HUDEP-2 (cell line): ENCODE measurements around the gene KIF22.
"Not testable (repeated sequence)": the region's sequence is repeated elsewhere in the genome, so short reads cannot be mapped to it uniquely, and the experiment has no call there.

ENCODE experiments used
- DNase-seq, 76 experiments: peaks; one replicate each; lab custom pipeline; 2025; ENCODE audit not compliant: unreplicated experiment in 76 of 76; lab: John Stamatoyannopoulos, UW

Gene KIF22

GRCh38 chr16:29790183-29790948, at the start of gene KIF22:
Gene KIF22, plus strand, starts transcription at chr16:29790751. Its CDS starts 9 bp downstream, at chr16:29790760.
- peak; percentile 69 to 99 (median 98) for DNase-seq

DNA sequence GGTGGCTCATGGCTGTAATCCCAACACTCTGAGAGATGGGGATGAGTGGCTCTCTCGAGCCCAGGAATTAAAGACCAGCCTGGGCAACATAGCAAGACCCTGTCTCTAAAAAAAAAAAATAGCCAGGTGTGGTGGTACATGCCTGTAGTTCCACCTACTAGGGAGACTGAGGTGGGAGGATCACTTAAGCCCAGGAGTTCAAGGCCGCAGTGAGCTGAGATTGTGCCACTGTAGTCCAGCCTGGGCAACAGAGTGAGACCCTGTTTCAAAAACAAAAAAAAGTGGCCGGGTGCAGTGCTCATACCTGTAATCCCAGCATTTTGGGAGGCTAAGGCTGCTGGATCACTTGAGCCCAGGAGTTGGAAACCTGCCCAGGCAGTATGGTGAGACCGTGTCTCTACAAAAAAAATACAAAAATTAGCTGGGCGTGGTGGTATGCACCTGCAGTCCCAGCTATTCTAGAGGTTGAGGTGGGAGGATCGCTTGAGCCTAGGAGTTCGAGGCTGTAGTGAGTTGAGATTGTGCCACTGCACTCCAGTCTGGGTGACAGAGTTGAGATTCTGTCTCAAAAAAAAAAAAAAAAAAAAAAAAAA, 47.8 kb upstream of the KIF22 start:
- DNase-seq: no peak

- DNase-seq: no peak
Observed at GRCh38 chr16:29743475-29743826, 47.1 kb upstream of the KIF22 start.

- no peak for DNase-seq
Observed at GRCh38 chr16:29743827-29744531, 46.6 kb upstream of the KIF22 start.

GRCh38 chr16:29744541-29745101, 45.9 kb upstream of the KIF22 start:
- no peak for DNase-seq

DNA sequence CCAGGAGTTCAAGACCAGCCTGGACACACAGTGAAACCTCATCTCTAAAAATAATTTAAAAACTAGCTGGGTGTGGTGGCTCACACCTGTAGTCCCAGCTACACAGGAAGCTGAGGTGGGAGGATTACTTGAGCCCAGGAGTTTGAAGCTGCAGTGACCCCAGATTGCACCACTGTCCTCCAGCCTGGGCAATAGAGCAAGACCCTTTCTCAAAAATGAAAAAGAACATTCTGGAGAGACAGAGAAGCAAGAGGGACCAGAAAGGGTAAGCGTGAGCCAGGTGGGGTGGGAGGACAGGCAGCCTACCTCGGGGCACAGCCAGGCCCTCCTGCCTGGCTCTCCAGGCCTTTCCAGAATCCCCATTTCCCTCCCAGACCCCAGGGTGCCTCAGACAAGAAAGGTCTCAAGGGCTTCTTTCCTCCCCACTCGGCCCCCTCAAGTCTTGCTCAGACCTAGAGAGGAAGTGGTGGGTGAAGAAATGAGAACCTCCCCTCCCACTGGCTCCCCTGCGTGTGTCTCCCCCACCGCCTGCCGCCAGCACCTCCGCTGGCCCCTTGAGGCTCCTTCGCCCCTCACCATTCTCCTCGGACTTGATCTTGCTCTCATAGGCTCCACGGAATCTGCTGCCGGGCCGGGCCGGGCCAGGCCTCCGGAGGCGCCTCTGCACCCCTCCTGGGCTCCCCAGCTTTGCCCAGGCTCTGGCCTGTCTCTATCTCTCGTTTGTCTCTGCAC, 45.3 kb upstream of the KIF22 start:
- DNase-seq: no peak

GRCh38 chr16:29745853-29746345, 44.7 kb upstream of the KIF22 start, which contains the start of gene C16orf54:
Gene C16orf54, minus strand, starts transcription at chr16:29745990. Its CDS starts 1,039 bp downstream, at chr16:29744951.
- peak in 8 of 76 experiments; percentile 15 to 46 (median 31) for DNase-seq

DNA sequence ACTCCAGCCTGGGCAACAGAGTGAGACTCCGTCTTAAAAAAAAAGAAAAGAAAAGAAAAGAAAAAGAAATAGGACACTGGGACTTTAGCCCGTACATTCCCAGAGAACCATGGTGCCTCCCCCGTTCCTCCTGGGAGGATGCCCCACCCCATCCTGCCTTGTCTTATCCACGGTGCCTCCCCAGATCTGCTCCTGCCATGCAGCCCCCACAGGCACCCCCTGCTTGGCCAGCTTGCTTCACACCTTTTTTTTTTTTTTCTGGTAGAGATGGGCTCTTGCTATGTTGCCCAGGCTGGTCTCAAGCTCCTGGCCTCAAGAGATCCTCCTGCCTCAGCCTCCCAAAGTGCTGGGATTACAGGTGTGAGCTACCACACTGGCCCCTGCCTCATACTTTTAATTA, 44.0 kb upstream of the KIF22 start:
- not testable (repeated sequence) for DNase-seq

GRCh38 chr16:29747947-29748759, 42.4 kb upstream of the KIF22 start:
- DNase-seq: no peak

GRCh38 chr16:29748760-29749149, 41.8 kb upstream of the KIF22 start:
- DNase-seq: not testable (repeated sequence)

DNA sequence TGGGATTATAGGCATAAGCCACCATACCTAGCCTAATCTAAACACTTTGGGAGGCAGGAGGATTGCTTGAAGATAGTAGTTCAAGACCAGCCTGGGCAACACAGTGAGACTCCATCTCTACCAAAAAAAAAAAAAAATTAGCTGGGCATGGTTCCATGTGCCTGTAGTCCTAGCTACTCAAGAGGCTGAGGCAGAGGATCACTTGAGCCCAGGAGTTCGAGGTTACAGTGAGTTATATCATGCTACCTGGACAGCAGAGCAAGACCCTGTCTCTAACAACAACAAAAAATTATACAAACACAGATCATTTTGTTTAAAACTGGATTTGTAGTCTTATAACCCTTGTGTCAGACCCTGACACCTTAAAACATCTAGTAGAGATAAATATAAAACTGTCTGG, 37.0 kb upstream of the KIF22 start:
- no peak for DNase-seq

GRCh38 chr16:29756654-29757053, 33.9 kb upstream of the KIF22 start:
- DNase-seq: no peak

DNA sequence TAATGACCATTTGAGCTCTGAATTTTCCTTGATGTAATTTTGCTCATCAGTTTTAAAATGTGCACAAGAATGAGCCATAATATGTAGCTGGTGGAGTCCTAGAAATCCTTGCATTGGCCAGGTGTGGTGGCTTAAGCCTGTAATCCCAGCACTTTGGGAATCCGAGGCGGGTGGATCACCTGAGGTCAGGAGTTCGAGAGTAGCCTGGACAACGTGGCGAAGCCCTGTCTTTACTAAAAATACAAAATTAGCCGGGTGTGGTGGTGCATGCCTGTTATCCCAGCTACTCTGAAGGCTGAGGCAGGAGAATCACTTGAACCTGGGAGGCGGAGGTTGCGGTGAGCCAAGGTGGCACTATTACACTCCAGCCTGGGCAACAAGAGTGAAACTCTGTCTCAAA, 33.5 kb upstream of the KIF22 start:
- DNase-seq: not testable (repeated sequence)

- no peak for DNase-seq
Observed at GRCh38 chr16:29757950-29758466, 32.5 kb upstream of the KIF22 start.

DNA sequence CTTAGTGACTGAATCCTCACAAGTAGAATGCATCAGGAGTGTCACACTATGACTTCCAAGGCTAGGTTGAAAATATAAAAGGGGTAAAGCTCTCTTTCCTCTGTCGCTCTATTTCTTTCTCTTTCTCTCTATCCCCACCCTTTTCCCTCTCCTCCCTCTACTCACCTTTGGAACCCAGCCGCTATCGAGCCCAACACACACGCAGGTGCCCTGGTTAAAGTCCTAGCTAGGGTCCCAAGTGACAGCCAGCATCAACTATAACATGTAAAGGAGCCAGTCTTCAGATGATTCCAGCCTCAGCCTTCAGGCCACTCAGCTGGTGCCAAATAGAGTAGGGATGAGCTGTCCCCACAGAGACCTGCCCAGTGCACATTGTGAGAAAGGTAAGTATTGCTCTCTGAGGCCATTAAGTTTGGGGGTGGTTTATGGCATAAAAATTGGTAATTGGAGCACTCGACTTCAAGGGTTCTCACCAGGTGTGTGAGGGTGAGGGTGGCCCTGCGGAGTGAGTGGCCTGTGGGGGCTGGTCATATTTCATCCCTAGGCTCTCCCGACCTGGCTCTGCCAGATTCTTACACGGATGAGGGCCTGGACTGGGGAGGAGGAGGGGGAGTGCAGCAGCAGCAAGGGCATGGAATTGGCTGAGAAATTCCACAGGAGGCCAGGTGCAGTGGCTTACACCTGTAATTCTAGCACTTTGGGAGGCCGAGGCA, 29.8 kb upstream of the KIF22 start:
- DNase-seq: no peak

DNA sequence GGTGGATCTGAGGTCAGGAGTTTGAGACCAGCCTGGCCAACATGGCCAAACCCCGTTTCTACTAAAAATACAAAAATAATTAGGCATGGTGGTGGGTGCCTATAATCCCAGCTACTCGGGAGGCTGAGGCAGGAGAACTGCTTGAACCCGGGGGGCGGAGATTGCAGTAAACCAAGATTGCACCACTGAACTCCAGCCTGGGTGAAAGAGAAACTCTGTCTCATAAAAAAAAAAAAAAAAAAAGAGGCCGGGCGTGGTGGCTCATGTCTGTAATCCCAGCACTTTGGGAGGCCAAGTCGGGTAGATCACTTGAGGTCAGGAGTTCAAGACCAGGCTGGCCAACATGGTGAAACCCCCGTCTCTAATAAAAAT, 29.3 kb upstream of the KIF22 start:
- not testable (repeated sequence) for DNase-seq

- DNase-seq: no peak
Observed at GRCh38 chr16:29761882-29762281, 28.7 kb upstream of the KIF22 start.

DNA sequence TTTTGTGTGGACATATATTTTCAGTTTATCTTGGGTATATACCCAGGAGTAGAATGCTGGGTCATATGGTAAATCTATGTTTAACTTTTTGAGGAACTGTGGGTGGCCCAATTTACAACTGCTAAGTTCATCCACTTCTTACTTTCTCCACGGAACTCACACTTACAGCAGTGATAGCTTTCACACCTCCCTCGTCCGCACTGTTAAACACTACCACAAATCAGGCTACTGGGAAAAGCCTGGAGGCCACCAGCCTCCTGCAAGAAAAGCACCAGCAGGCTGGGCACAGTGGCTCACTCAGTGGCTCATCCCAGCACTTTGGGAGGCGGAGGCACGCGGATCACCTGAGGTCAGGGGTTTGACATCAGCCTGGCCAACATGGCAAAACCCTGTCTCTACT, 27.2 kb upstream of the KIF22 start:
- DNase-seq: no peak
